Frontal cortex (tissue), 4 donors: Measurements from ENCODE around the gene RNF157. TPM values are rescaled to one million over a fixed set of nuclear protein-coding genes. Genes with fewer than 3 reads are reported as not detected.

Experiments
- DNase-seq, 2 donors: peaks; one replicate each; pipeline ENCODE4 v3.0.0; 2012; ENCODE audit warnings: low spot score in 2 of 2
- FAIRE-seq: peaks from 2 replicates; lab custom pipeline; 2012; peaks lifted over from hg19 to GRCh38; lab: Jason Lieb, UNC
- total RNA-seq: library from RNA; depleted of rRNA; stranded (reverse); fragments of >200 nt; gene quantifications from one replicate; pipeline ENCODE4 v1.2.3, GENCODE V29; 2014
- donor health status: control.
- donor health status: control.
- donor health status: control.

Gene RNF157
- total RNA-seq, 1 donor from 2014 or later, result 18.3 TPM

DNA sequence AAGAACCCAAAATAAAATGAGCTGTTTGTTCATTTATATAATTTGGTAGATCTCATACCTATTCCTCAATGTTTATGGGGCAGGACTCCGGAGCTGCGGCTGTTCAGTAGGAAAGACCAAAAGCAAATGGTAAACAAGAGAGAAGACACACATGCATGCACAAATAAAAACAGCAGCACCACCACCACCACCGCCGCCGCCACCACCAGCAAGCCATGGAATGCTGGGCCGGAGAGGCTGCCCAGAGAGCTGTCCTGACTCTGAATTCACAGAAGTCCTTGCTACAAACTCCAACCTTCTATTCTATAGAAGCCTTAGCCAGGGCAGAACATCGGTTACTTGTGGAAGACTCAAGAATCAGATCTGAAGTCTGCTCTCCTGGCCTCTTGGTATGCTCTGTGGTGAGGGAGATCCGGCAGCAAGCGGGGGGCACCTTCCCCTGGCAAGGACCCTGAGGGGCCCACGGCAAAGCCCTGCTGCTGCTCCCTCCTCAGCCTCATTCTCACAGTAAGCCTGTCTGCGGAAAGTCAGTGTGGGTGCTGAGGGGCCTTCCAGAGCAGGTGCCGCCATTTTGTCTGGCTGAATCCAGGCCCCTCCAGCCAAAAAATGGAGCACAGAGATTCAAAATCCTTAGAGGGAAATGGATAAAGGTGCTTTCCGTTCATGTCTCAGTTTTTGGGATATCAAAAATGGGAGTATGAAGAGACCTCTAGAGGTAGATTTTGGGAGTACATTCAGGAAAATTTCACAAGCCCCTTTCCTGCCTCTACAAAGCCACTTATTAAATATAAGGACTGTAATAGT is 92.9 kb downstream of the RNF157 start:
- DNase-seq (no peak), FAIRE-seq (no peak)

- FAIRE-seq, result no peak
Observed at GRCh38 chr17:76146053-76146851, 94.0 kb downstream of the RNF157 start.

DNA sequence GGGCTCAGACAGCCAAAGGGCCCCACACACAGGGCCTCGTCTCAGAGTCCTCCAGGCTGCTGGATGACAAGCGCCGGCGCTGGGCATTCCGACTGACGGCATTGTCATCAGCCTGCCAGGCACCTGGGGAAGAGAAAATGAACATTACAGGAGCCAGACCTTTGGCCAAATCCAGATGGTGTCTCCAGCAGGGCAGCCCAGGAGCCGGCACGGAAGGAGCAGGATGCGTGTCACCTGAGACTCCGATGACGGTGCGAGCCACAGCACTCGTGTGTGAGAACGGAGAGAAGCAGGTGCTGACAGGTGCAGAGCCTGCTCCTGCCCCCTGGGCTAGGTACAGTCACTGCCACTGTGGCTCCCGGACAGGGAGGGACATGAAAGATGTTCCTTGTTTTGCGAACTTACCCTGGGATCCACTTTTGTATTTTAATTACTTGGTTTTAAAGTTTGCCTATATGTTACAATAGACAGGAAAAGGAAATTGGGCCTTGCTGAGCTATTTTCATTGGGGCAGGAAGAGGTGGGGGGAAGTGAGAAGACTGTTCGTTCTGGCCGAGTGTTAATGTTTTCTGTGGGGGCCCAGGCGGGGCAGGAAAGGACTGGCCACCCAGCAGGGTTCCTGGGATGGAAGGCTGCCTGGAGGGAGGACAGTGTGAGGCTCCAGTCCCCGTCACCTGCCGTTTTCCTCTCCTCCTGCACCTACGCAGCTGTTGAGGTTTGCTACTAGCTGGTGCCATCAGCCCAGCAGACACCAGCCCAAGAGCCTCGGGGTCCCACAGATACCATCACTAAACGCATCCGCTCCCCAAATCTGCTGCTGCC is 94.9 kb downstream of the RNF157 start:
- DNase-seq (no peak), FAIRE-seq (no peak)

More at GRCh38 chr17:76146053-76146851, 94.0 kb downstream of the RNF157 start:
- DNase-seq, result no peak

GRCh38 chr17:76142585-76143041 is 97.7 kb downstream of the RNF157 start:
- no peak for DNase-seq

DNA sequence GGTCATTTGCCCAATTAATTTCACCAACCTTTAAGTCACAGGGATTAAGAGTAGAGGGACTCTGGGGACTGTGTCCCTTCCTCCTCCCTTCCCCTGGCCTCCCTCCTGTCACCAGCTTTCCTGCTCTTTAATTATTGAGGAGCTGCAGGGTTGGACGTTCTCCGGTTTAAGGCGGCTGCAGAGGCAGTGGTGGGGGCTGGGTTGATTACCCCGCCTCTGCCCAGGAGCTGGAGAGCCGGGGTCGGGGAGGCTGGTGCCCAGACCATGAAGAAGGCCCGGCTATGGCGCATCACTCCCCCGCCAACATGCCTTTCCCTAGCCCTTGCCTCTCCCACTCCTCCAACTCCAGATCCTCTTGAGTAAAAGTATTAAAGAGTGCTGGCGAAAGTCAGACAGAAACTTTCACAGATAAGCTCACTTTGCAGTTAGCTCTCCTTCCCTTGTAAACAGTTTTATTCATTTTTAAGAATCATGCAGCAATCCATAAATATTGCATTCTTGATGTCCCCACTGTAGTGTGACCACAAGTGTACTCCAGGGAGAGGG is 98.2 kb downstream of the RNF157 start:
- FAIRE-seq (no peak), DNase-seq (no peak)

More at GRCh38 chr17:76142585-76143041, 97.7 kb downstream of the RNF157 start:
- no peak for FAIRE-seq

DNA sequence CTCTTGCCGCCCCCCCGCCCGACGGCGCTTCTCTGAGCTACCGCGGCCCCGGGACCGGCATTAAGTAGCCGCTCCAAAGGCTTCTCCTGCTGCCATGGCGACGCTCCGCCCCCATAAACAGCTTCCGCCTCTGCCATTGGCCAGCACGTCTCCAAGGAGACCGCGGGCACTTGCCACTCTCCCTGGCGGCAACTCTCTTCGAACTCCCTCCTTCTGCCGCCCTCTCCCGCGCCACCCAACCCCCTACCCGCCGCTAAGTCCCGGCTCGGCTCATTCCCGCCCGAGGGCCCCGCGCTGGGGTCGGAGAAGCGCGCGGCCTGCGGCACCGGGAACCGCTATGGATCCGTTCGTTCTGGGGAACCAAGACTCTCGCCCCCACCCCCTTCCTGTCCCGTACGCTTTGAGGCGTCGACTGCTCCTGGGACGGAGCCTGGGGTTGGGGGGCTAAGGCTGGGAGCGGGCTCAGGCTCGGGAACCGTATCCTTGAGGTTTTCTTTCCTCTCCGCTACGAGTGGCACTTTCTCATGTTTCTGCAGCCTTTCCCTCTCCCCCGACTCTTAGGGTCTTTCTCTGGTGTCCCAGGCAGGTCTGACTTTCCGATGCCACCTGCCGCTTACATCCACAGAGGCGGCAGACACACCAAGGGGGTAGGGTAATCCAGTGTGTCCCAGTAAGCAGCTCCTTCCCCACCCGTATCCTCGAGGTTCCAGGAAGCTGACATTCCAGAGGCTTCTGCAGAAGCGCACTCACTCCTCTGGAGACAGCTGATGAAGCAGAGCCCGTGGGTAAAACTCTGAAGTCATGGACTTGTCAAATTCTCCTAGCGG is 98.9 kb downstream of the RNF157 start, which contains the start of gene FOXJ1:
FOXJ1 (minus strand) TSS at position 34 of the 827 bp plus-strand sequence. CDS start 850 bp downstream, outside the sequence.
- DNase-seq (peak; percentile 99 to 100), FAIRE-seq (no peak)

DNA sequence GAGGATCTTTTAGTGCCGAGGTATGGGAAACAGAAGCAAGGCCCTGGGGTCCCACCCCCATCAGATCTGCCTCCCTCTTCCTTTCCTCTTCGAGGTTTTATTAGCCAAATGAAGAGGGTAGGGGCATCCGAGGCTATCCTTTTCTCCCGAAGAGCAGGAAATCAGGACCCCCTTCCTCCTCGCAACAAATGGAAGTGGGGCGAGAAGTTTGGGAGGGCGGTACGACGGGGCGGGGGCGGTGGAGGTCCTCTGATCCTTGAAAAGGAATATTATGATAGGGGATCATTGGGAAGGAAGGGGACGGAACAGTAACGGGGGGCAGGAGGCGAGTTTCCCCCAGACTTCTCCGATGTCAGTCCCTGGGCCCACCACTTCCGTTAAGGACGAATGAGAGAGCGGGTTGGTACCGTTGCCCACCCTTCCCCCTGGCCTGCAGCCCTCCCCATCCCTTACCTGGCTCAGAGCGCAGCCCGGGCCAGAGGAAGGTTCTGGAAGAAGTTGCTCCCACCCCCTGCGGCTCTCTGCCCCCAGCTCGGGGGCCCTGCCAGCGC is 99.6 kb downstream of the RNF157 start:
- DNase-seq (no peak), FAIRE-seq (no peak)

DNA sequence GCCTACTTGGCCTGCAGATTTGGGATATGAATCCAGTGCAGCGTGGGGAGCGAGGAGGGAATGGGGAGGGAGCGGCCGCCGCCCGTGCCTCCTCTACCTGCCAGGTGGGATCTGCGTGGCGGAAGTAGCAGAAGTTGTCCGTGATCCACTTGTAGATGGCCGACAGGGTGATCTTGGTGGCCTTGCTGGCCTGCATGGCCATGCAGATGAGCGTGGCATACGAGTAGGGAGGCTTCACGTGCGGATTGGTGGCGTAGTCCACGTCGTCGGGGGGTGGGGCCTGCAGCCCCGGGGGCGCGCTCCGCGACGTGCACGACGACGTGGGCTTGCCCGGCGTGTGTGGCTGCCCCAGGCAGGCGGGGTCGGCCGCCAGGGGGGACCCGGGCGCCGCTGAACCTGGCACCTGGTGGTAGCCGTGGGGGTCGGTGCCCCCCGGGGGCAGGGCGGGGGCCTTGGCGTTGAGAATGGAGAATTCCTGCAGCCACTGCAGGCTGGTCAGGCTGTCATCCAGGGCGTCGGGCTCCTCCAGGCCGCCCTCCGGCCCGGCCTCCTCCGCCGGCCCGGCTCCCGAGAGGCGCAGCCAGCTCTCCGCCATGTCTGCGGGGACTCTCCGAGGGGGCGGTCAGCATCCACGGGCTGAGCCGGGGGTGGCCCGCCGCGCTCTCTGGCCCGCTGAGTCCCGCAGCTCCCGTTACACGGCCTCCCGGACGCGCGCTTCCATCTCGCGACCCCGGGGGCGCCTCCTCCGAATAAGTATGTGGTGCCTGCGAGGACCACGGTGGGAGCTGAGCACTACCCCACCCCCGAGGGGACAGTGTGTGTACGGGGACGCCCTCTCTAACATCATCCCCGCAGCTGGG is 100.3 kb downstream of the RNF157 start:
- FAIRE-seq, result no peak
- no peak for DNase-seq

DNA sequence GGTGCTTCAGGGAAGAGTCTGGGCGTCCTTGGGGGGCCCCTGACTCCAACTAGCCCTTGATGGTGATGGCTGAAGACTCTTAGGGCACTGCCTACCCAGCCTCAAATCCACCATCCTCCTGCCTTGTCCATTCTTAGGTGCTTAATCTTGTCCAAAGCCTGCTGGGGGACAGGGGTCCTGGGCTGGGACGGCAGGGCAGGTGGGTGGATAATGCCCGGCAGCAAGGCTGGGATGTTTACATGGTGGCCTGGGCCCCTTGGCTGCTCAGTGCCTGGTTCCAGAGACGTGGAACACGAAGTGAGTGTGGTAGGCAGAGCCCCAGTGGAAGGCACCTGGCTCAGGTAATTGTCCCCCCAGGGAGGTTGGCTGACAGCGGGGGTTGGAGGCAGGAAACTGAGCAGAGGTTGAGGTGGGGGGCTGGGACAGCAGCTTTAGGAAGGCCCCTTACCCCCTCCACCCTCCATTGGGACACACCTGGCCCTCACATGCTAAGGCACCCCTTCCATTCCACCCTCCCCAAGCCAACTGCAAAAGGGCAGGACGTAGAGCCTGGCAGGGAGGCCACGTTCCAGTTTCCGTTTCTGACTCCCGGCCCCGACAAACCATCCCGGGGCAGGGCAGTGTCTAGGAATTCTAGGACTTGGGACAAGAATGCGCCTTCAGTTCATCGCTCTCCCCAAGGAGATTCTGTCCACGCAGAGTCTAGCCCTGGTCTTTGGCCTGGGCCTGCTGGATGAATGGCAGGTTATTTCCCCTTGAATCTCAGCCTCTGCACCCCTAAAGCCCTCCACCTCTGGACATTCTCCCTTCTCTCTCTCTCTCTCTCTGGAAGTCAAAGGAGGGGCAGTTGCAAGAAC is 101.2 kb downstream of the RNF157 start:
- FAIRE-seq (no peak), DNase-seq (no peak)

DNA sequence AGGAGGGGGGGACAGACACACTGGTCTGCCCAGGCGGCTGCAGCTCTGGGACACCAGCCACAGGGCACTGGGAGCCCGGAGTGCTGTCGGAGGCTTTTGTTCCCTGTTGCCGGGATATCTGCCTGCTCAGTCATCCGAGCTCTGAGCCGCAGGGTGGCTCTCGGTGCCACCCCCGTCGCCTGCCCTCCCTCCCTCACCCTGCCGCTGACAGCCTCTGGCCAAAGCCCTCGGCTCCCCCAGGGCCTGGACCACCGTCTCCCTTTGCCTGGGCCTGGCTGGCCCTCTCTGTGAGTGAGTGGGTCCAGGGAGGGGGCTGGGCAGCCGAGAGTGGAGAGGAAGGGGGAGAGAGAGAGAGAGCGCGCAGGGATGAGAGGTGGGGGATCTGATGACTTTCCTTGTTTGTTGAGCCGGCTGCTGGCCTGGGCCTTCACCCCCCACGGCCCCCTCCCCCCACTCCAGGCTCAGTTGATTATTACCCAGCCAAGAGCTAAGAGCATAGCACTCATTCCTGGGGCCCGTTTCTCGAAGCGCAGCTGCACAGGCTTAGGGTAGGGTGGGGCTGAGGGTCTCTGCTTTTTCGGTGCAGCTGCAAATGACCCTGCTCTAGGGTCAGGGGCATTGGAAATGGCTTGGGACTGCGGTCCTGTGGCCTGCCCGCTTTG is 101.9 kb downstream of the RNF157 start:
- FAIRE-seq, result no peak
- peak; percentile 75 to 80 for DNase-seq

DNA sequence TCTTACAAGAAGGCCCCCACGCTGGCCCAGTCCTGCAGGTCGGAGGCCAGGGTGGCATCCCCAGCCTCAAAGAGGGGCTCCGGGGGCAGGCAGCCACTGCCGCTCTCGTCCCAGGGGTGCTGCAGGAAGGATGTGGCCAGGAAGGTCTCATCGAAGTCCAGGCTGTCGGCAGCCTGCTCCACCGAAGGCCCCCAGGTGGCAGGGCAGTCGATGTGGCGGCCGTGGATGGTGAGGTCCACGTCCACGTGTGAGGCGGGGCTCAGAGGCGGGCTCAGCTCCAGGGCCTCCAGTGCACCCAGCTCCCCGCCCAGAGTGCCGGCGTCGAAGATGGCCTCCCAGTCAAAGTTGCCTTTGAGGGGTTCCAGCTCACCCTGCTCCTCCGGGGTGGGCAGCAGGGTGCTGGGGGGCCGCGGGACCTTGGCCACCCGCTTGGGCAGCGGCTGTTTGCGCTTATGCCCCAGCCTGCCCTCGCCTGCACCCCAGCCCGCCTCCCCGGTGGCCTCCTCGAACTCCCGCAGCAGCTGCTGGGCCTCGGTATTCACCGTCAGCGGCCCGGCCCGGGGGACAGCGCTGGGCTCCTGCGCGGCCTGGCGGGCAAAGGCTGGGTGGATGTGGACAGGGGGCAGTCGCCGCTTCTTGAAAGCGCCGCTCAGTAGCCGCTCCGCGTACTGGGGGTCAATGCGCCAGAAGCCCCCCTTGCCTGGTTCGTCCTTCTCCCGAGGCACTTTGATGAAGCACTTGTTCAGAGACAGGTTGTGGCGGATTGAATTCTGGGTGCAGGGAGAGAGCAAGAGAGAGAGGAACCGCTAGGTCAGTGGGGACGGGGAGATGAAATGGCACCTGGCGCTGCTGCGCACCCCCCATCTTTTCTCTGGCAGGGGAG is 102.7 kb downstream of the RNF157 start:
- no peak for DNase-seq
- FAIRE-seq, result no peak

DNA sequence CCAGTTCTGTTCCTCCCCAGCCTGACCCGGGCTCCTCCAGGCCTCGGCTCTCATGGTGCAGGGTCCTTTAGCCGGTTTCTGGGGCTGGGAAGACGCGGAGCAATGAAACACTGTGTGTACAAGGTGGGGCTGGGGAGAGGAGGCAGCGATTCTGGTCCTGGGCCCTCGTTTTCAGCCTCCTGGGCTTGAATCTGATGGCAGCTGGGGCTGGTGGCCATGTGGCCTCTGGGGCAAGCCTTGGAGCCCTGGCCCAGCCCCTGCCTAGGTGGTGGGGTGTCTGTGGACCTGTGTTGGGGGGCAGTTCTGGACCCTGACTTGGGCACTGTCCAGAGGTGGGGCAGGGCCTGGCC is 103.3 kb downstream of the RNF157 start:
- FAIRE-seq, result no peak
- no peak for DNase-seq

DNA sequence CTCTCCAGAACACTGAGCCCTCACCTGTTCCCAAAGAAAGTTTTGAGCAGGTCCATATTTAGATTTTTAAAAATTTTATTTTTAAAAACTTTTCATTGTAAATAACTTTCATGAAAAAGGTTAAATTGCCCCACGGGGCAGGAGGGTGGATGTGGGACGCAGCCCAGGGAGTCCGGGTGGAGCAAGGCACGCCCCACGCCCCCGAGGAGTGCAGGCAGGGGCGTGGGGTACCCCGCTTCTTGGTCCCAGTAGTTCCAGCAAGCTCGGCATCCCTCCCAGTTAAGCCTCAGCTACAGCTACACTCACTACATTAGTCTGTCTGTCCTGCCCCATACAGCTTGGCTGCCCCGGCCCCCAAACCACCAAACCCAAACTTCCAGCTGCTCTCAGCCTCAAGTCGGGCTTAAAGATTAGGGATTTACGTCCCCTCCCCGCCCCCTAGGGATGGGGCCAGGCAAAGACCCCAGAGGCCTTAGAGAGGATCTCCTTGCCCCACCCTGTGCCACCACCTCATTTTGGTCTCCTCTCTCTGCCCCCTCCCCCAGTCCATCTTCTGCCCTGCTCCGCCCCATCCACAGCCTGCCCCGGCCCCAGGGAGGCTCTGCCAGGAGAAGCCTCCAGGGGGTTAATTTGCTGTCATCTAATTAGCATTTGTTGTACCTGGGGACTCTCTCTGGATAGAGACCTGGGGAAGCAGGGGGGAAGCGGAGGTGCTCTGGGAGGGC is 103.9 kb downstream of the RNF157 start:
- FAIRE-seq (no peak), DNase-seq (no peak)

DNA sequence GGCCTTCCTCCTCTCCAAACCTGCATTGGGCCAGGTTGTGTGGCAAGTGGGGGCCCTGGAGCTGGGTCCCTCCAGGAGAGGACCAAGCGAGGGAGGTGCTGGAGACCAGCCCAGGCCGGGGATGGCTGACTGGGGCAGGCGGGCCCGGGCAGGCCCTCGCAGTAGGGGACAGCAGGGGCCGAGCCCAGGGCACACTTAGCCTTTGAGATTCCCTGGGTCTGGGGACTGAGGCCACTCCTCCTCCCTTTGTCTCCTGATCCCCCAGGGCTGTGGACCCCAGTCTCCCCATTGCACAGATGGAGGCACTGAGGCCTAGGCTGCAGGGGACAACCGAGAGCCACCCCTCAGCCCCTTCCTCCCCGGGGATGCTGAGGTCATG is 104.5 kb downstream of the RNF157 start:
- no peak for DNase-seq
- no peak for FAIRE-seq
